ENCODE results near the gene TOP3A.

The TOP3A gene

DNA sequence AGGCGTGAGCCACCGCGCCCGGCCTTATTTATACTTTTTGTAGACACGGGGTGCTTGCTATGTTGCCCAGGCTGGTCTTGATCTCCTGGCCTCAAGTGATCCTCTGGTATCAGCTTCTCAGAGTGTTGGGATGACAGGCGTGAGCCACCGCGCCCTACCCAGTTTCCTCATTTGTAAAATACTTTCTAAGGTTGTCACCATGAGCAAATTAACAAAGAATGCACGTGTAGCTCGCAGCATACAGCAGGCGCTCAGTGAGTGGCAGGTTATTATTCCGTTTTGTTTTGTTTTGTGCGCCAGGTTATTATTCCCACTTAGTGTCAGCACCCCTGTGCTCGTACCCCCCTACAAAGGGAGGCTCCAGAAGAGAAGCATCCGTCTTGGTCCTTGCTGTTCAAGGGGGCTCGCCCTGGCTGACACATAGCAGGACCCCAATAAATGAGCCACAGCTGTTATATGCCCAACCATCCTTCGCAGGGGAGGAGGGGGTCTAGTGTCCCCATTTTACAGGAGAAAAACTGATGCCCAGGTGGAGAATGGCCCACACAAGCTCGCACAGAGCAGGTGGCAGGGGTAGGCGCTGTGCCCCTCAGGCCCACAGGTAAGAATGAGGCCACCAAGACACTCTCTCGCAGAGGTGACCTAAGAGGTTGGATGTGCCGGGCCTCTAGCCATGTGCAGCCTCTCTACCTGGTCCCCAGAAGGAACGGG is 55.0 kb downstream of the TOP3A start:
- Histone ChIP-seq H3K9ac (ENCODE audit: low read length) (peak overlapping the region; percentile 38; the same call in 1 of the 2 replicates), H3K36me3 (ENCODE audit: insufficient read depth, low read length) (peaks cover 6% of the 10 kb centered on the region; the same call in 1 of the 2 replicates), H3K9me2 (ENCODE audit: low read depth, low read length) (no peaks in the 10 kb centered on the region), H3K4me2 (ENCODE audit: low read length) (peak overlapping the region; percentile 92), H3K27ac (ENCODE audit: low read depth, low read length, poor library complexity, severe bottlenecking) (peak overlapping the region; percentile 79), H3K4me3 (ENCODE audit: low read depth, low read length, poor library complexity, severe bottlenecking) (peak overlapping the region; percentile 68), H4K20me1 (ENCODE audit: insufficient read depth, low read length) (no peaks in the 10 kb centered on the region), H3K4me1 (ENCODE audit: insufficient read depth, low read length, severe bottlenecking) (peaks cover 35% of the 10 kb centered on the region), H3K27me3 (ENCODE audit: insufficient read depth, low read length) (no peaks in the 10 kb centered on the region), H3F3A (ENCODE audit: insufficient read depth, low read length) (no peaks in the 10 kb centered on the region), H2AFZ (ENCODE audit: low read length) (no peak overlapping the region), H3K9me3 (ENCODE audit: low read length) (no peaks in the 10 kb centered on the region), H3K79me2 (ENCODE audit: insufficient read depth, low read length) (no peaks in the 10 kb centered on the region)
- TF ChIP-seq, protein P1, sequence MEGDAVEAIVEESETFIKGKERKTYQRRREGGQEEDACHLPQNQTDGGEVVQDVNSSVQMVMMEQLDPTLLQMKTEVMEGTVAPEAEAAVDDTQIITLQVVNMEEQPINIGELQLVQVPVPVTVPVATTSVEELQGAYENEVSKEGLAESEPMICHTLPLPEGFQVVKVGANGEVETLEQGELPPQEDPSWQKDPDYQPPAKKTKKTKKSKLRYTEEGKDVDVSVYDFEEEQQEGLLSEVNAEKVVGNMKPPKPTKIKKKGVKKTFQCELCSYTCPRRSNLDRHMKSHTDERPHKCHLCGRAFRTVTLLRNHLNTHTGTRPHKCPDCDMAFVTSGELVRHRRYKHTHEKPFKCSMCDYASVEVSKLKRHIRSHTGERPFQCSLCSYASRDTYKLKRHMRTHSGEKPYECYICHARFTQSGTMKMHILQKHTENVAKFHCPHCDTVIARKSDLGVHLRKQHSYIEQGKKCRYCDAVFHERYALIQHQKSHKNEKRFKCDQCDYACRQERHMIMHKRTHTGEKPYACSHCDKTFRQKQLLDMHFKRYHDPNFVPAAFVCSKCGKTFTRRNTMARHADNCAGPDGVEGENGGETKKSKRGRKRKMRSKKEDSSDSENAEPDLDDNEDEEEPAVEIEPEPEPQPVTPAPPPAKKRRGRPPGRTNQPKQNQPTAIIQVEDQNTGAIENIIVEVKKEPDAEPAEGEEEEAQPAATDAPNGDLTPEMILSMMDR (IDR thresholded peaks at IDR 0.05; ENCODE audit: low read length), result no peak
- no peak for TF ChIP-seq EZH2 (IDR thresholded peaks at IDR 0.05; ENCODE audit: borderline replicate concordance, low read length)

DNA sequence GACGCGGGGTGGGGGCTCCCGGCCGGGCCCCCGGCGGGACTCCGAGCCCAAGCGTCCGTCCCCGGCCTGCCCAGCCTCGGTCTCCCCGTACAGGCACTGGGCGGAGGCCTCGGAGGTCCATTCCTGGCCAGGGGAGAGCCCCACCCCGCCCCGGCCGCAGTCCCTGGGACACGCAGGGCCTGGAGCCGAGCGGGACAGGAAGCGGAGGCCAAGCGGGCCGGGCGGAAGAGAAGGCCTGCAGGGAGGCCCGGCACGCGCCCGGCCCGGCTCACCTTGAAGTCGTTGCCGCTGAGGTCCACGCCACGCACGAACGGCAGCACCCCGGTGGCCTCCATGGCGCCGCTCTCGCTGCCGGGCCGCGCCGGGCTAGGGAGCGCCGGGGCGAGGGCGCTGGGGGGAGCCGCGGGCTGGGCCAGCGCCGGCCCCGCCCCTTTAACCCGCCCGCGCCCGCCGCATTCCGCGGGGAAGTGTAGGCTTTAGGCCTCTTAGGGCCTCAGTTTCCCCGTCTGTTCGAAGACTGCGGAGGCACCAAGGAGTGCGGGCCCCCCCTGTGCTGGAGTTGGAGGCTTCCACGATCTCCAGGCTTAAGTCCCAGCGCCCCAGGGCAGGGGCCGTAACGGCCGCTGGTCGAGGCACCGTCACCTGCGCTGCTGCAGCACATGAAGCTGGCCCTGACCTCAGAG is 56.3 kb downstream of the TOP3A start, which contains the start of gene FLII:
TSS of gene FLII (minus strand) at position 383 of the 683 bp plus-strand sequence. CDS start at position 335, 48 bp downstream.
- Histone ChIP-seq H4K20me1 (ENCODE audit: insufficient read depth, low read length) (no peaks in the 10 kb centered on the region), H3K9me3 (ENCODE audit: low read length) (no peaks in the 10 kb centered on the region), H3F3A (ENCODE audit: insufficient read depth, low read length) (no peaks in the 10 kb centered on the region), H3K9me2 (ENCODE audit: low read depth, low read length) (no peaks in the 10 kb centered on the region), H3K4me1 (ENCODE audit: insufficient read depth, low read length, severe bottlenecking) (peaks cover 35% of the 10 kb centered on the region), H3K36me3 (ENCODE audit: insufficient read depth, low read length) (peaks cover 19% of the 10 kb centered on the region; the same call in 1 of the 2 replicates), H3K27ac (ENCODE audit: low read depth, low read length, poor library complexity, severe bottlenecking) (peak within 1 kb of the TSS; percentile 79), H3K4me3 (ENCODE audit: low read depth, low read length, poor library complexity, severe bottlenecking) (peak within 1 kb of the TSS; percentile 80), H3K9ac (ENCODE audit: low read length) (peak within 1 kb of the TSS; percentile 85), H3K79me2 (ENCODE audit: insufficient read depth, low read length) (no peaks in the 10 kb centered on the region), H3K27me3 (ENCODE audit: insufficient read depth, low read length) (no peaks in the 10 kb centered on the region), H3K4me2 (ENCODE audit: low read length) (peak within 1 kb of the TSS; percentile 92), H2AFZ (ENCODE audit: low read length) (peak within 1 kb of the TSS; percentile 48)
- TF ChIP-seq, protein P1 (IDR thresholded peaks at IDR 0.05; ENCODE audit: low read length), result no peak
- no peak for TF ChIP-seq EZH2 (IDR thresholded peaks at IDR 0.05; ENCODE audit: borderline replicate concordance, low read length)

DNA sequence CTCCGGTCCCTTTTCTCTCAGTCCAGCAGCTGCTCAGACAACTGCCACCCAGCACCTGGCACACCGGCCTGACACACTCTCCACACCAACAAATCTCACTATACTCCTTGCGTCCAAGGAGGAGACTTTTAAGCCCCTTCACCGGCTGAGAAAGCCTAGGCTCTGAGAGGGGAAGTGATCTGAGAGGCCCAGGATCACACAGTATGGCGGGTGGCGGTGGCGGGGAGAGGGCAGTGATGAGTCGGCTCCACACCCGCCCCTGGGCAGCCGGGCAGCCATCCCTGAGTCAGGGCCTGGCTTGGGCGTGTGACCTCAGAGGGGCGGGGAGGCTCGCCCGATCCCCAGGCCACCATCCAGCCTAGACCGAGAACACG is 56.8 kb downstream of the TOP3A start:
- Histone ChIP-seq H3K36me3 (ENCODE audit: insufficient read depth, low read length) (peaks cover 24% of the 10 kb centered on the region; the same call in 1 of the 2 replicates), H3F3A (ENCODE audit: insufficient read depth, low read length) (no peaks in the 10 kb centered on the region), H2AFZ (ENCODE audit: low read length) (no peak overlapping the region), H3K9ac (ENCODE audit: low read length) (peak overlapping the region; percentile 85), H3K79me2 (ENCODE audit: insufficient read depth, low read length) (no peaks in the 10 kb centered on the region), H3K27ac (ENCODE audit: low read depth, low read length, poor library complexity, severe bottlenecking) (peak overlapping the region; percentile 39), H3K27me3 (ENCODE audit: insufficient read depth, low read length) (no peaks in the 10 kb centered on the region), H3K4me2 (ENCODE audit: low read length) (peak overlapping the region; percentile 72), H3K9me3 (ENCODE audit: low read length) (no peaks in the 10 kb centered on the region), H4K20me1 (ENCODE audit: insufficient read depth, low read length) (no peaks in the 10 kb centered on the region), H3K9me2 (ENCODE audit: low read depth, low read length) (no peaks in the 10 kb centered on the region), H3K4me1 (ENCODE audit: insufficient read depth, low read length, severe bottlenecking) (peaks cover 35% of the 10 kb centered on the region), H3K4me3 (ENCODE audit: low read depth, low read length, poor library complexity, severe bottlenecking) (peak overlapping the region; percentile 80)
- no peak for TF ChIP-seq EZH2 (IDR thresholded peaks at IDR 0.05; ENCODE audit: borderline replicate concordance, low read length)
- TF ChIP-seq, protein P1 (IDR thresholded peaks at IDR 0.05; ENCODE audit: low read length), result no peak
